D721Med (cell line): ENCODE data around the gene AUTS2.
A peak's percentile ranks its signal among the peaks of the same experiment; 100 is the strongest.

Source experiments
- DNase-seq: peaks from one replicate; pipeline ENCODE4 v3.0.0; 2011; ENCODE audit warnings: low spot score; ENCODE audit not compliant: insufficient read length
- FAIRE-seq: peaks from 2 replicates; lab custom pipeline; 2011; peaks lifted over from hg19 to GRCh38; lab: Jason Lieb, UNC
- TF ChIP-seq, protein P1 (sequence below): IDR thresholded peaks from 2 replicates; pipeline ENCODE4 v1.5.1; 2012; ENCODE audit warnings: mild to moderate bottlenecking, control low read depth; ENCODE audit not compliant: insufficient read depth; ENCODE audit errors: missing control alignments

Gene AUTS2

DNA sequence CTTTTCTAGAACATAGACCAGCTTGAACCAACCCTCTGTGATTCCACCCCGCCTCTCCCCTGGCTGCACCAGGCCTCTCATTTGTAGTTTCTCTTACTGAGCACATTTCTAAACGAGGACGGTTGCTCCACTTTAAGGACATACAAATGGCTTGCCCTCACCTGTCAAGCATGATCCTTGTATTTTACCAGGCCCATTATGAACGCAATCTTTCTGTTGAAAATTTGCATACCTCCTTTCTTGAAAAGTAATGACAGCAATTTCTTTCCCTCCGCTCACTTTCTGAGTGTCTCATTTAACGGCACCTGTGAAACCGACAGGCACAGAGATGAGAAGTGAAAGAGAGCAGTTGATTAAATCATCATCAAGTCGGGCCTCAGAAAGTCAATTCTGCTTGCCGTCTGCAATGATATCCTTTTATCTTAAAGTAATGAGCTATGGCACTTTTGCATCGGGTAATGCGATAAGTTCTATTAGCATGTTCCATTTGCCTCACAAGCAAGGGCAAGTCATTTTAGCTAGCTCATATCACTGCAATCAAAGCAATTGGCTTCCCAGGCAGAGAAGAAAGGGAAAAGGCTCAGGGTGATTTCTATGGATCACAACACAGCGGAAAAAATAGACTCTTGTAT is 828.1 kb downstream of the AUTS2 start:
- TF ChIP-seq, protein P1, sequence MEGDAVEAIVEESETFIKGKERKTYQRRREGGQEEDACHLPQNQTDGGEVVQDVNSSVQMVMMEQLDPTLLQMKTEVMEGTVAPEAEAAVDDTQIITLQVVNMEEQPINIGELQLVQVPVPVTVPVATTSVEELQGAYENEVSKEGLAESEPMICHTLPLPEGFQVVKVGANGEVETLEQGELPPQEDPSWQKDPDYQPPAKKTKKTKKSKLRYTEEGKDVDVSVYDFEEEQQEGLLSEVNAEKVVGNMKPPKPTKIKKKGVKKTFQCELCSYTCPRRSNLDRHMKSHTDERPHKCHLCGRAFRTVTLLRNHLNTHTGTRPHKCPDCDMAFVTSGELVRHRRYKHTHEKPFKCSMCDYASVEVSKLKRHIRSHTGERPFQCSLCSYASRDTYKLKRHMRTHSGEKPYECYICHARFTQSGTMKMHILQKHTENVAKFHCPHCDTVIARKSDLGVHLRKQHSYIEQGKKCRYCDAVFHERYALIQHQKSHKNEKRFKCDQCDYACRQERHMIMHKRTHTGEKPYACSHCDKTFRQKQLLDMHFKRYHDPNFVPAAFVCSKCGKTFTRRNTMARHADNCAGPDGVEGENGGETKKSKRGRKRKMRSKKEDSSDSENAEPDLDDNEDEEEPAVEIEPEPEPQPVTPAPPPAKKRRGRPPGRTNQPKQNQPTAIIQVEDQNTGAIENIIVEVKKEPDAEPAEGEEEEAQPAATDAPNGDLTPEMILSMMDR = no peak
- FAIRE-seq (no peak), DNase-seq (no peak)

DNA sequence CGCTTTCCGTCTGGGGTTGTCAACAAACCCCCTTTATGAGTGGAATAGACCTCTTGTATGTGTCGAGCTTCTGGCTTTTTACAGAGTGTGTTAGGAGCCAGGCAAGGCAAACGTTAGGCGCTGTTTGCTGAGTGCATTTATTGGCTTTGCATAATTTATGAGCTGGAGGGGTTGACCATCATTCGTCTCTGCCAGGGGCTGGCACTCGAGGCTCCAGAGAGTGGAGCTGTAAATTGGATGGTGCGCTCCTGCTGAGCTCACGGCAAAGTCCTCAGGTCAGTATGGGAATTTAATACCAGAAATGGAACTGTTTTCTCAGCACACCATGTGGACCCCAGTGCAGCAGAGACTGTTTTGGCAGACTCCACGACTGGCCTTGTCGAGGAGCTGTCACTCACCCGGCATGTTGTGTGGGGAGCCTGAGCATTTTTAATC is 834.3 kb downstream of the AUTS2 start:
- no peak for DNase-seq
- TF ChIP-seq, protein P1 = no peak
- no peak for FAIRE-seq

DNA sequence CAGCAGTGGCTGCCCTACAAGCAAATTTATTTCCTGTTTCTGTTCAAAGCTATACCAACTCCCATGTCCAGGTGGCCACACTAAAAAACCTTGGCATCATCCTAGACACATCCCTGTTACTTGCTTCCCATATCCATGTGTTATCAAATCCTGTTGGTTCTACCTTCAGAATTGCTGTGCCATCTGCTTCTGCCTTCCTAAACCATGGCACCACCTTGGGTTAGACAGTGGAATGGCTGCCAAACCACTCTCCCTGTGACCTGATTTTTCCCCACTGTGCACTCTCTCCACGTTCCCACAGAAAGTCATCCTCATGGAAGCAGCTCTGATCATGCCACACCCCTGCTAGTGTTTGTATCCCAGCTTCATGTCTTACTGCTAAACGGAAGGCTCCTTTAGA is 836.1 kb downstream of the AUTS2 start:
- FAIRE-seq = no peak
- TF ChIP-seq, protein P1 = peak; percentile 17
- no peak for DNase-seq

DNA sequence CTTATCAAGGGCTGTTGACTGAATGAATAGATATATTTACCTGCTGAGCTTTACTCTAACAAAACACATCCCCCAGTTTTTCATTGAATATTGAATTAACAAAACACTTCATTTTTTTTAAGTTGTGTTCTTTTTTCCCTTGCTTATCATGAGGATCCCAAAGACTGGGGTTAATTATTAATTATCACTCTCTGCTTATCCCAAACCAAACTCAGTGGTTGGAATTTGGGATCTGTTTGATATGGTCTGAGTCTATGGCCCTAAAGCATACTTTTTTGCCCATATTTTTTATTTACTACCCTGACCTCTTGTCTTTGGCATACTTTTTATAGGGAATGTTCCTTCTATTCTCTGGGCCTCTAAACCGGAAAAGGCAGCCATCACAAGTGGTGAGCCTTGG is 836.5 kb downstream of the AUTS2 start:
- FAIRE-seq = no peak
- TF ChIP-seq, protein P1 = no peak
- no peak for DNase-seq

DNA sequence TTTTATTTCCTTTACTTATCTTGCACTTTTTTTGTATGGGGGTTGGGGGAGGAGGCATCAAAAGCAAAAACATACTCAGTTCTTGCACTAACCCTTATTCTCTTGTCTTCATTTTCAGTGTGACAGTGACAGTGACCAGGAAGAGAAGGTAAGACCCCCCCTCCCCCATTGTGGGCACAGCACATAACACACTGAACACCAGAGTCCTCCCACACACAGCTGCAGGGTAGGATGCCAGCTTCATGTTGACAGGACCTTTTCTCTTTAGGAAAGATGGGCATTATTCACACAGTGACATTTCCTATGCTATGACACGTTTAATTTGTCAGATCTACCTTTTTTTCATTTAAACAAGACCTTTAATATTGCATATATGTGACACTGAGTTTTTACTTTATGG is 837.4 kb downstream of the AUTS2 start:
- FAIRE-seq = no peak
- TF ChIP-seq, protein P1 = no peak
- DNase-seq = no peak

DNA sequence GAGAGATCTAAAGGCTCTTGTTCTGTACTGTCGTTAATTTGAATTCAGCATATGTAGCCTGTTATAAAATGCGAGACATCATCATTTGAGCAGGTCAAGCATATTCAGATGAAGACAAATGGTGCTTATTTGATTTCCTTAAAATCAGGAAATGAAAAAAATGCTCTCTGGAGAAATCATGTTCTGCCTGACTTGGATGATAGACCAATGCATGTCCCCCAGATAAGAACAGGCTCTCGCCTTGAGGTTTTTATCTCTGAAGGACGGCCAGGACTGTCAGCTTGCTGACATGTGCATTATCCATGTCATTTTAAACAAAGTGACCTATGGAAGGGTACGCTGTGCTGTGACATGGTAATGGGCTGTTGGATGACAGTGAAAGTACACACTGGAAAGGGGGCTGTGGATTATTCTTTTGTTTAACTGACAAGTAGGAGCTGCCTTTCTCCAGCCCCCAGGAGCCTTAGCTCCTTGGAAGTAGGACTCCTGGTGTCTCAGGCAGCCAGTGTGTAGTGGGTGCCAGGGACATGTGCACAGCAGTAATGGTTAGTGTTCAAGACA is 838.6 kb downstream of the AUTS2 start:
- FAIRE-seq (no peak), DNase-seq (no peak)
- TF ChIP-seq, protein P1 = no peak

DNA sequence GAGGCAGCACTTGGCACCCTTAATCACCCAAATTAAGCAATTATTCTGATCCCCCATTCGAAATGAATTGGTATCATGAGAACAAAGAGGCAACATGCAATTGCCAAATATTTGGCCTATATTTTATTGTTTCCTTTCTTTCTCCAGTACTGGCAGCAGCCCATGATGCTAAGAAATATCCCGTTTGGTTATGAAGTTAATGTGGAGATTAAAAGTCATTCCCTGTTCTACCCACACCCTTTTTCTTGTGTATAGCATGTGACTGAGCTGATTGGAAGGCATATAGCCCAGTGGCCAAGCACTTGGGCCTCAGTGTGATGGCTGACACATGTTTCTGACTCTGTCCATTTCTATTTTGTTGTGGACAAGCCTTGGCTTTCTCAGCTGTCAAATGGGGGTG is 841.4 kb downstream of the AUTS2 start:
- no peak for FAIRE-seq
- TF ChIP-seq, protein P1 = no peak
- no peak for DNase-seq
